ENCODE data around the gene WNT5B.

- TF ChIP-seq PPARA (CRISPR knock-in tag; IDR thresholded peaks at IDR 0.05; ENCODE audit: borderline replicate concordance) (no peak), ZNF70 (CRISPR knock-in tag; IDR thresholded peaks at IDR 0.05) (no peak), PATZ1 (CRISPR knock-in tag; IDR thresholded peaks at IDR 0.05; ENCODE audit: borderline replicate concordance) (no peak), ARNTL (CRISPR knock-in tag; IDR thresholded peaks at IDR 0.05; ENCODE audit: borderline replicate concordance, low read depth) (no peak), TOX (CRISPR knock-in tag; IDR thresholded peaks at IDR 0.05; ENCODE audit: borderline replicate concordance) (no peak), POU6F1 (CRISPR knock-in tag; IDR thresholded peaks at IDR 0.05; ENCODE audit: borderline replicate concordance, low read depth) (no peak), ZNF8 (CRISPR knock-in tag; IDR thresholded peaks at IDR 0.05) (no peak), TCF4 (CRISPR knock-in tag; IDR thresholded peaks at IDR 0.05; ENCODE audit: borderline replicate concordance) (no peak), OSR1 (CRISPR knock-in tag; IDR thresholded peaks at IDR 0.05) (no peak), CSRNP3 (CRISPR knock-in tag; IDR thresholded peaks at IDR 0.05) (no peak), CREB5 (CRISPR knock-in tag; IDR thresholded peaks at IDR 0.05; ENCODE audit: low read depth) (no peak), ISL1 (CRISPR knock-in tag; IDR thresholded peaks at IDR 0.05) (no peak), SNAI2 (CRISPR knock-in tag; IDR thresholded peaks at IDR 0.05) (no peak)
Measured at GRCh38 chr12:1647285-1647669, 18.2 kb downstream of the WNT5B start.

Measured in SK-N-SH treated with all-trans-retinoic acid at 6 μM for 48 hours (cell line).